Measurements from ENCODE around the gene PRIM1. TPM values are rescaled to one million over a fixed set of nuclear protein-coding genes. Genes with fewer than 3 reads are reported as not detected.
A peak's percentile ranks its signal among the peaks of the same experiment; 100 is the strongest.
"Not testable (repeated sequence)": the region's sequence is repeated elsewhere in the genome, so short reads cannot be mapped to it uniquely, and the experiment has no call there.

The PRIM1 gene
- total and polyA plus RNA-seq, 12 donors, result 0.78 to 9.1 (median 4.3) TPM

DNA sequence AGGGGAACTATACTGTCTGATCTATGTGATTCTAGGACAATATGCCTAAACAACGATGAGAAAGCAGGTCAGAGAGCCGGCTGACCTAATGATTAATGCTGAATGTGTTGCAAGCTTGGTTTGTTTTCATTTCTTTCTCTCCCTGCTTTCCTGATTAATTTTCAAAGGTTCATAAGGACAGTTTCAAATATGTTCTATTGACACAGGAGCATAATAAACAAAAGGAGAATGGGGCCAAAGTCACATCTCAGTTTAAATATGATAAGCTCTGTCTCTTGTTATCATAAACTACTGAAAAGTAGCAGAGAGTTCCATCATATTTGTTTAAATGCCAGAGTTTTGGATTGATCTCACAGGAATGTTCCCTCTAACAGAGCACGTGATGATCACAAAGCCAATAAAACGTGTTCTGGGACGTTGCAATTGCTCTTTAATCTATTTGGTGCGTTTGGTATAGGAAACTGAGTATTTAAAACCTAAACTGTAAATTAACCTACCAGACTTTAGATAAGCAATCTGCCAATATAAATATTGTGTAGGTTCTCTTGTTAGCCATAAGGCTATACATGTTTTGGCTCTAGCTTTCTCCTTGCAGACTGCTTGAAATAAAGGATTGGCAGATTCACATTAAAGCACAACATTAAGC is 7.3 kb upstream of the PRIM1 start:
- peak in 1 of 7 donors; percentile 14 for DNase-seq
- H3K36me3 ChIP-seq (replicated peaks in 1 of 2), result no peaks in the 10 kb centered on the region
- H3K9me3 ChIP-seq (replicated peaks in 1 of 3), result peaks cover 0 to 6% (median 0%) of the 10 kb centered on the region in 3 donors
- no peak for TF ChIP-seq POLR2A (IDR thresholded peaks at IDR 0.05)
- TF ChIP-seq, protein P1, sequence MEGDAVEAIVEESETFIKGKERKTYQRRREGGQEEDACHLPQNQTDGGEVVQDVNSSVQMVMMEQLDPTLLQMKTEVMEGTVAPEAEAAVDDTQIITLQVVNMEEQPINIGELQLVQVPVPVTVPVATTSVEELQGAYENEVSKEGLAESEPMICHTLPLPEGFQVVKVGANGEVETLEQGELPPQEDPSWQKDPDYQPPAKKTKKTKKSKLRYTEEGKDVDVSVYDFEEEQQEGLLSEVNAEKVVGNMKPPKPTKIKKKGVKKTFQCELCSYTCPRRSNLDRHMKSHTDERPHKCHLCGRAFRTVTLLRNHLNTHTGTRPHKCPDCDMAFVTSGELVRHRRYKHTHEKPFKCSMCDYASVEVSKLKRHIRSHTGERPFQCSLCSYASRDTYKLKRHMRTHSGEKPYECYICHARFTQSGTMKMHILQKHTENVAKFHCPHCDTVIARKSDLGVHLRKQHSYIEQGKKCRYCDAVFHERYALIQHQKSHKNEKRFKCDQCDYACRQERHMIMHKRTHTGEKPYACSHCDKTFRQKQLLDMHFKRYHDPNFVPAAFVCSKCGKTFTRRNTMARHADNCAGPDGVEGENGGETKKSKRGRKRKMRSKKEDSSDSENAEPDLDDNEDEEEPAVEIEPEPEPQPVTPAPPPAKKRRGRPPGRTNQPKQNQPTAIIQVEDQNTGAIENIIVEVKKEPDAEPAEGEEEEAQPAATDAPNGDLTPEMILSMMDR (IDR thresholded peaks at IDR 0.05), result no peak
- intact Hi-C loops (cut with DNase I), result loop anchor here (5.0 kb wide), 2 partner anchors 228 to 243 kb away; no protein-coding TSS in a partner anchor
- no peak overlapping the region for H3K4me3 ChIP-seq
- peak overlapping the region in 3 of 5 donors; percentile 5 to 30 (median 25) for H3K27ac ChIP-seq
- WGBS, 4 donors, result 27 to 35% (median 32%) methylated on average over 6 of the region's 6 CpGs
- H3K4me1 ChIP-seq (replicated peaks in 1 of 2), result peaks cover 4 to 13% of the 10 kb centered on the region in 2 donors
- H3K27me3 ChIP-seq, result no peaks in the 10 kb centered on the region

DNA sequence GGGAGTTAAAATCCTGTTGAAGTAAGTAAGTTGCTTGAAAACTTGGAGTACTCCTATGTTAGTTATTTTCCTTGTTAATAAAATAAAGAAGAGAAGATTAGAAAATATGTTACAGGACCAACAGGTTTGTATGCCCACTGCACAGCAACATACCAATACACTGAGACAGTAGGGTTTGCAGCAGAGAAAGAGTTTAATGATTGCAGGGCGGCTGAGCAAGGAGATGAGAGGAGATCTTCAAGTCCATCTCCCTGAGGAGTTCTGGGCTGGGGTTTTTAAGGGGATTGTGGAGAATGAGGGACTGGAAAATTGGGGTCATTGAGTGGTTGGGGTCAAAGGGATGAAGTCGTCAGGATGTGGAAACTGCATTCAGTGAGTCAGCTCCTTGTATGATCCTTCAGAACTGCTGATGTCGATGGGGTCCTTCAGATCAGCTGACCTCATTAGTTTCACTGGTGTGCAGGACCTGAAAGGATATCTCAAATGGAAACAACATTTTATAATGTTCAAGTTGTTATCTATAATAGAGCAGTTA is 6.7 kb upstream of the PRIM1 start:
- H3K9me3 ChIP-seq (replicated peaks in 1 of 3), result peaks cover 0 to 6% (median 0%) of the 10 kb centered on the region in 3 donors
- H3K36me3 ChIP-seq (replicated peaks in 1 of 2), result no peaks in the 10 kb centered on the region
- no peaks in the 10 kb centered on the region for H3K27me3 ChIP-seq
- no peak overlapping the region for H3K4me3 ChIP-seq
- H3K27ac ChIP-seq, result peak overlapping the region in 3 of 5 donors; percentile 5 to 30 (median 25)
- peaks cover 4 to 13% of the 10 kb centered on the region in 2 donors for H3K4me1 ChIP-seq (replicated peaks in 1 of 2)
- intact Hi-C loops (cut with DNase I), result loop anchor here (5.0 kb wide), 2 partner anchors 229 to 244 kb away; no protein-coding TSS in a partner anchor
- WGBS, 4 donors, result 43 to 55% (median 48%) methylated on average over 3 of the region's 3 CpGs
- TF ChIP-seq, protein P1 (IDR thresholded peaks at IDR 0.05), result no peak
- TF ChIP-seq POLR2A (IDR thresholded peaks at IDR 0.05), result no peak
- peak in 4 of 7 donors; percentile 12 to 25 (median 18) for DNase-seq

DNA sequence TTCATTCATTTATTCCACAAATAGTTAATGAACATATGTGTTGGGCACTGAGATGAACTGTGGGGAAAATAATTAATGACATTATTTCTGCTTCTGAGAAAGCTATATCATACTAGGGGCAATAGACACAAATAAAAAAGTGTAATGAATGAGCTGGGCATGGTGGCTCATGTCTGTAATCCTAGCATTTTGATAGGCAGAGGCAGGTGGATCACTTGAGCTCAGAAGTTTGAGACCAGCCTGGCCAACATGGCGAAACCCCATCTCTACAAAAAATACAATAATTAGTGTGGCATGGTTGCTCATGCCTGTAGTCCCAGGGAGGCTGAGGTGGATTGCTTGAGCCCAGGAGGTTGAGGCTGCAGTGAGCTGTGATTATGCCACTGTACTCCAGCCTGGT is 5.8 kb upstream of the PRIM1 start:
- H3K4me1 ChIP-seq (replicated peaks in 1 of 2), result peaks cover 4 to 13% of the 10 kb centered on the region in 2 donors
- H3K9me3 ChIP-seq (replicated peaks in 1 of 3); H3K27me3 ChIP-seq; H3K4me3 ChIP-seq; DNase-seq; H3K27ac ChIP-seq; H3K36me3 ChIP-seq (replicated peaks in 1 of 2): not testable (repeated sequence)
- WGBS, 4 donors, result 95 to 100% (median 100%) methylated on average over 1 of the region's 1 CpG
- intact Hi-C loops (cut with DNase I), result loop anchor here (5.0 kb wide), 2 partner anchors 229 to 244 kb away; no protein-coding TSS in a partner anchor

DNA sequence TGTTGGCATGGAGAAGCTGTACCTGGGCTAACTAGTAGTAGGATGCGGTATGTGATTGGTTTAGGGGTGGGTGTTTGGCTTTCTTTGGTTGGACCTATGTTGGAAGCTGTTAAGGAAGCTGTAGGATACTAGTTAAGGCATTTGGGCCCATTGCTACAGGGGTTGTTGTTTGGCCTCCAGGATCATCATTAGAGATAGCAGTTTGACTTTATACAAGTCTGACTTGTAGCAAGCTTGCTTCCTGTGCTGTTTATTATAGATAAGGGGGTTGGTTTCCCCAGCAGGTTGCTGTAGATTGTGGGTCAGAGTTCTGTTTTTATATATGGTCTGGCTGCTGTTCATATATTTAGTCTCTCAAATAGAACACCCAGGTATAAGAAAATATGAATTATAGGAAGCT is 1.4 kb upstream of the PRIM1 start:
- WGBS, 4 donors, result 95 to 100% (median 100%) methylated on average over 1 of the region's 1 CpG
- TF ChIP-seq, protein P1 (IDR thresholded peaks at IDR 0.05), result no peak
- no peak for TF ChIP-seq POLR2A (IDR thresholded peaks at IDR 0.05)

DNA sequence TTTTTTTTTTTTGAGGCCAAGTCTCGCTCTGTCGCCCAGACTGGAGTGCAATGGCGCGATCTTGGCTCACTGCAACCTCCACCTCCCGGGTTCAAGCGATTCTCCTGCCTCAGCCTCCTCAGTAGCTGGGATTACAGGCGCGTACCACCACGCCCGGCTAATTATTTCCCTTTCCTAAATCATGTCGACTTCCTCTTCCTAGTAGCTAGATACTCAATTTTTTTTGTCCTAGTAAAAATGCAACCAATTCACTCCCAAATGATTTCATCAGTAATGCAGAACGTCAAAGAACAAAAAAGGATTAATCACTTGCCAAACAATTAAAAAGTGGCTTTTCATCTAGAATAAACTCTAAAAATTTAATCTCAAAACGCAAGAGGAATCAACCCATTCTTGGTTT is 1.5 kb downstream of the PRIM1 start:
- 79 to 86% (median 84%) methylated on average over 13 of the region's 13 CpGs for WGBS, 4 donors
- intact Hi-C loops (cut with DNase I); H3K27me3 ChIP-seq; H3K36me3 ChIP-seq (replicated peaks in 1 of 2); DNase-seq; H3K9me3 ChIP-seq (replicated peaks in 1 of 3); H3K27ac ChIP-seq: not testable (repeated sequence)
- Histone ChIP-seq H3K4me3 (peak overlapping the region in 1 of 4 donors; percentile 66), H3K4me1 (replicated peaks in 1 of 2) (peaks cover 3 to 10% of the 10 kb centered on the region in 2 donors)

More for the DNA sequence above, 1.4 kb upstream of the PRIM1 start:
- intact Hi-C loops (cut with DNase I), result no loop called here
- Histone ChIP-seq H3K27me3 (no peaks in the 10 kb centered on the region), H3K27ac (no peak overlapping the region), H3K4me1 (replicated peaks in 1 of 2) (peaks cover 3 to 10% of the 10 kb centered on the region in 2 donors), H3K4me3 (no peak overlapping the region), H3K9me3 (replicated peaks in 1 of 3) (peaks cover 0 to 4% (median 0%) of the 10 kb centered on the region in 3 donors), H3K36me3 (replicated peaks in 1 of 2) (no peaks in the 10 kb centered on the region)
- no peak for DNase-seq
